ENCODE results near the gene TMEM220. TPM values are rescaled to one million over a fixed set of nuclear protein-coding genes. Genes with fewer than 3 reads are reported as not detected.

TMEM220 gene
- total and polyA plus RNA-seq, 2 of the 4 experiments (the other 2 are of a cell fraction): 1.1 to 1.9 TPM

- no peak overlapping the region for H2AK9ac ChIP-seq (replicated peaks; ENCODE audit: low read depth, low read length, poor library complexity)
- H3K18ac ChIP-seq (ENCODE audit: low read depth, low read length): no peak overlapping the region
- H3K27ac ChIP-seq (ENCODE audit: insufficient read depth, low read length): no peak overlapping the region
- H2BK120ac ChIP-seq (ENCODE audit: low read depth, low read length): no peak overlapping the region
- peaks cover 6% of the 10 kb centered on the region; the same call in 1 of the 2 replicates for H3K27me3 ChIP-seq (ENCODE audit: control insufficient read depth, insufficient read depth, low read length)
- H3K4ac ChIP-seq (ENCODE audit: low read depth, low read length): no peak overlapping the region
- H3K9ac ChIP-seq (ENCODE audit: low read depth, low read length): no peak overlapping the region
- H3K9me1 ChIP-seq (ENCODE audit: insufficient read depth, low read length): no peaks in the 10 kb centered on the region
- in situ Hi-C loops (cut with MboI; ENCODE audit: low sequenced_read_pairs): no loop called here
- H3K9me3 ChIP-seq (ENCODE audit: control insufficient read depth, insufficient read depth, low read length): no peaks in the 10 kb centered on the region
- H2BK5ac ChIP-seq (ENCODE audit: low read depth, low read length, poor library complexity, severe bottlenecking): no peak overlapping the region
- H2AFZ ChIP-seq (replicated peaks; ENCODE audit: low read length, poor library complexity): no peak overlapping the region
- POLR2A ChIA-PET (ENCODE audit: unreplicated experiment): no interaction called here
- ATAC-seq (ENCODE audit: low read depth) (no peak), DNase-seq (no peak)
- no TSS peak for BruUV-seq (replicated peaks)
- no peak overlapping the region for H4K91ac ChIP-seq (ENCODE audit: insufficient read depth, low read depth, low read length)
- WGBS, 2 experiments (ENCODE audit: extremely low coverage in 2 of 2, insufficient read length in 1 of 2): no CpG with 5 or more reads among the region's 10 CpGs
- H4K8ac ChIP-seq (ENCODE audit: low read depth in 2 of 2, low read length in 2 of 2): no peak overlapping the region
- H2AK5ac ChIP-seq (ENCODE audit: low read depth, low read length): no peak overlapping the region
- H3K56ac ChIP-seq (ENCODE audit: extremely low read depth, insufficient read depth, low read length): no peak overlapping the region
- H3K36me3 ChIP-seq (ENCODE audit: control insufficient read depth, insufficient read depth, low read length): no peaks in the 10 kb centered on the region
- H3K14ac ChIP-seq (replicated peaks; ENCODE audit: low read depth, low read length): no peak overlapping the region
- H3K4me1 ChIP-seq (ENCODE audit: control insufficient read depth, insufficient read depth, low read length): no peaks in the 10 kb centered on the region
- no peaks in the 10 kb centered on the region for H3K79me1 ChIP-seq (ENCODE audit: low read depth in 1 of 2, low read length in 2 of 2)
- no peak overlapping the region for H3K4me2 ChIP-seq (ENCODE audit: low read depth, low read length)
- H4K20me1 ChIP-seq (ENCODE audit: insufficient read depth, low read length): no peaks in the 10 kb centered on the region
- no peak overlapping the region for H2BK15ac ChIP-seq (ENCODE audit: low read depth, low read length)
- H3K23ac ChIP-seq (ENCODE audit: low read depth, low read length): no peak overlapping the region
- H4K5ac ChIP-seq (ENCODE audit: low read depth, low read length): no peak overlapping the region
- TF ChIP-seq CHD1 (IDR thresholded peaks at IDR 0.05; ENCODE audit: low read depth, low read length) (no peak), USF2 (IDR thresholded peaks at IDR 0.05; ENCODE audit: low read depth, low read length) (no peak), RCOR1 (IDR thresholded peaks at IDR 0.05; ENCODE audit: insufficient replicate concordance, low read length) (no peak), RFX5 (IDR thresholded peaks at IDR 0.05; ENCODE audit: low read depth, low read length) (no peak), MAFK (IDR thresholded peaks at IDR 0.05; ENCODE audit: low read depth, low read length) (no peak), FOS (IDR thresholded peaks at IDR 0.05; ENCODE audit: low read depth, low read length) (no peak), CTCF (conservative IDR thresholded peaks at IDR 0.05; ENCODE audit: low read depth, low read length) (no peak), NFE2L2 (IDR thresholded peaks at IDR 0.05; ENCODE audit: low read depth, low read length) (no peak), MXI1 (IDR thresholded peaks at IDR 0.05; ENCODE audit: borderline replicate concordance, low read depth, low read length) (no peak), SMC3 (IDR thresholded peaks at IDR 0.05; ENCODE audit: low read depth, low read length) (no peak), CEBPB (IDR thresholded peaks at IDR 0.05; ENCODE audit: low read depth, low read length) (no peak), MAZ (IDR thresholded peaks at IDR 0.05; ENCODE audit: borderline replicate concordance, low read depth, low read length) (no peak), ELK1 (IDR thresholded peaks at IDR 0.05; ENCODE audit: borderline replicate concordance, low read depth, low read length) (no peak), RAD21 (IDR thresholded peaks at IDR 0.05; ENCODE audit: low read length) (no peak), POLR2A (IDR thresholded peaks at IDR 0.05; ENCODE audit: low read depth, low read length) (no peak), BHLHE40 (IDR thresholded peaks at IDR 0.05; ENCODE audit: low read depth, low read length) (no peak)
- H2BK20ac ChIP-seq (ENCODE audit: low read depth, low read length): no peak overlapping the region
- H3K4me3 ChIP-seq (ENCODE audit: insufficient read depth, low read depth, low read length): no peak overlapping the region
- CTCF ChIA-PET: no interaction called here
- intact Hi-C loops (cut with micrococcal nuclease): no loop called here
- dilution Hi-C loops (cut with HindIII; ENCODE audit: low sequenced_read_pairs, unreplicated experiment): no loop called here
These were observed 22.9 kb upstream of the TMEM220 start for GRCh38 chr17:10752696-10753095.

Data from IMR-90 (cell line).